NCI-H2029 (cell line): Measurements from ENCODE around the gene CAPSL.
A peak's percentile ranks its signal among the peaks of the same experiment; 100 is the strongest.
"Not testable (repeated sequence)": the region's sequence is repeated elsewhere in the genome, so short reads cannot be mapped to it uniquely, and the experiment has no call there.

Experiments
- DNase-seq: peaks from one replicate; lab custom pipeline; 2025; lab: John Stamatoyannopoulos, UW

Gene CAPSL

GRCh38 chr5:35938568-35939227 lies at the start of gene CAPSL:
Gene CAPSL (minus strand): TSS chr5:35938622. CDS start chr5:35921120, 17,502 bp downstream.
- DNase-seq, result no peak

- DNase-seq, result no peak
These were observed 49.4 kb upstream of the CAPSL start for GRCh38 chr5:35987776-35988175.

GRCh38 chr5:35979715-35980114 lies 41.3 kb upstream of the CAPSL start:
- no peak for DNase-seq

- DNase-seq, result not testable (repeated sequence)
These were observed 38.4 kb upstream of the CAPSL start for GRCh38 chr5:35976859-35977258.

- DNase-seq, result no peak
These were observed 36.1 kb upstream of the CAPSL start for GRCh38 chr5:35974570-35974969.

GRCh38 chr5:35971878-35972210 lies 33.4 kb upstream of the CAPSL start:
- no peak for DNase-seq

GRCh38 chr5:35971186-35971877 lies 32.9 kb upstream of the CAPSL start:
- no peak for DNase-seq

- peak; percentile 20 for DNase-seq
These were observed 25.0 kb upstream of the CAPSL start for GRCh38 chr5:35963381-35963843.

- no peak for DNase-seq
These were observed 21.9 kb upstream of the CAPSL start for GRCh38 chr5:35960328-35960727.

GRCh38 chr5:35956429-35956828 lies 18.0 kb upstream of the CAPSL start:
- DNase-seq, result no peak

GRCh38 chr5:35954175-35954574 lies 15.8 kb upstream of the CAPSL start:
- DNase-seq, result no peak

- DNase-seq, result no peak
These were observed 8.7 kb upstream of the CAPSL start for GRCh38 chr5:35947085-35947484.

- DNase-seq, result no peak
These were observed 1.2 kb upstream of the CAPSL start for GRCh38 chr5:35939639-35940038.

- peak; percentile 3 for DNase-seq
These were observed 11.9 kb downstream of the CAPSL start for GRCh38 chr5:35926389-35927051.

- DNase-seq, result no peak
These were observed 13.3 kb downstream of the CAPSL start for GRCh38 chr5:35924950-35925722.

GRCh38 chr5:35924122-35924949 lies 14.1 kb downstream of the CAPSL start:
- DNase-seq, result no peak

GRCh38 chr5:35922468-35922867 lies 16.0 kb downstream of the CAPSL start:
- DNase-seq, result no peak

- DNase-seq, result no peak
These were observed 16.5 kb downstream of the CAPSL start for GRCh38 chr5:35921930-35922329.

- no peak for DNase-seq
These were observed 17.5 kb downstream of the CAPSL start for GRCh38 chr5:35920890-35921289.

GRCh38 chr5:35919191-35919590 lies 19.2 kb downstream of the CAPSL start:
- DNase-seq, result no peak

- no peak for DNase-seq
These were observed 29.6 kb downstream of the CAPSL start for GRCh38 chr5:35908814-35909213.

- DNase-seq, result no peak
These were observed 30.2 kb downstream of the CAPSL start for GRCh38 chr5:35908228-35908627.
